DMS53 treated with DMSO at 0.1 percent for 48 hours (cell line): ENCODE measurements around the gene NMD3.

ENCODE experiments used
- DNase-seq: peaks from one replicate; lab custom pipeline; 2025; ENCODE audit not compliant: unreplicated experiment; lab: John Stamatoyannopoulos, UW

Gene NMD3

DNA sequence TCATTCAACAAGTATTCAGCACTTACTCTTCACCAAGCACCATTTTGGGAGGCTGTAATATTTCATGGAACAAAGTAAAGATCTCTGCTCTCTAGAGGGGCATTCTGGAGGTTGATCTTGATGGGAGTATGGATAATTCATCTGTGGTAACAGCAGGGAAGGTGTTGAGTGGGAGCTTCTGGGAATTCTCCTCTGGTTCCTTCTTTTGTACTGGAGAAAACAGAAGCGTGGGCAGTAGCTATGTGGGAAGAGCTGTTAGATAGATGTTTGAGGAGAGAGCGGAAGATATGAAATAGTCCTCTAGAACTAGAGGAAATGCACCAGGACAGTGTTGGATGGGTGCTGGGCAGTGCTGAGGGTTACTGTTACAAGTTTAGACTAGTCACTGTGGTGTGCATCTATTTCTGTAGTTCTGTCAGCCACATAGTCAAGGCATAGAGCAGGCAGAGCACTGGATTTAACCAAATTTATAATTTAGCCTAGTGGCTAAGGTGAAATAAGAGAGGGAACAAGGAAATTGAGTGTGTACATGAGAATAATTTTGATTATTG lies 9.6 kb downstream of the NMD3 start:
- no peak for DNase-seq

DNA sequence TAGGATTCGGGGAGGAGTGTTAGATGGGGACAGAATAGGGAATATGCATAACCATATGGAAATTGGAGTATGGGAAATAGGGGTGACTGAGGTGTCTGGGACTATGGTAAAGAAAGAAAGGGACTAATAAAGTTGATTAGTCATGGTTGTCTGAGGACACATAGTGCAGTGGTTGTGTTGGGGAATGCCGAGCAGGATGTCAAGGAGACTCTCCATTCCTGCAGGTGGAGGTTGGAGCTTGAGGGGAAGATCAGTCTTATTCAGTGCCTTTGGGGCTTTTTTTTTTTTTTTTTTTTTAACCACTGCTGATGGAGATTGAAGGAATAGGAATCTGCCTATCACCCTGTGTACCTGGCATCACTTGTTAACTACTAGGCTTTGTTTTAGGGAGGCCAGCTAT lies 10.8 kb downstream of the NMD3 start:
- DNase-seq, result no peak

DNA sequence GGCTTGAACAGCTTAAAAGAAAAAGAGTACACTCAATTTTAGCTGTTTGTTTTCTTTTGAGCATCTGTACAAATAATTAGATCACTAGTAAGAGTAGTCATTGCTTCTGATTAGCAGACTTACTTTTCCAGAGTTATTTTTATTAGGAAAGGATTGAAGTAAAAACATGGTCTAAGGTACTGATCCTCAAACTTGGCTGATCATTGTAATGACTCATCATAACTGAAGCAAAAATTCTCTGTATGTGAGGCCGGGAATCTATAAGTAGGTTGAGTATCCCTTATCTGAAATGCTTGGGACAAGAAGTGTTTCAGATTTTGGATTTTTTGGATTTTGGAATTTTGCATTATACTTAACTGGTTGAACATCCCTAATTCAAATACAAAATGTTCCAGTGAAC lies 12.4 kb downstream of the NMD3 start:
- no peak for DNase-seq

DNA sequence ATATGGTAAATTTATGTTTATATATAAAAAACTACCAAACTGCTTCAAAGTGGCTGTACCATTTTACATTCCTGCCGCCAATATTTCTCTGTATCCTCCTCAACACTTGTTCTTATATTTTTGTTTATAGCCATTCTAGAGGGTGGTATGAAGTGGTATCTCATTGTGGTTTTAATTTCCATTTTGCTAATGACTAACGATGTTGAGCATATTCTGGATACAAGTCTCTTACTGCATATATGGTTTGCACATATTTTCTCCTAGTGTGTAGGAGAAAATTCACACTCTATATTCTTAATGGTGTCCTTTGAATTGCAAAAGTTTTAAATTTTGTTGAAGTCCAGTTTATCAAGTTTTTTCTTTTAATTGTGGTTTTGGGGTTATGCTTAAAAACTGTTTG lies 15.1 kb downstream of the NMD3 start:
- DNase-seq, result no peak

DNA sequence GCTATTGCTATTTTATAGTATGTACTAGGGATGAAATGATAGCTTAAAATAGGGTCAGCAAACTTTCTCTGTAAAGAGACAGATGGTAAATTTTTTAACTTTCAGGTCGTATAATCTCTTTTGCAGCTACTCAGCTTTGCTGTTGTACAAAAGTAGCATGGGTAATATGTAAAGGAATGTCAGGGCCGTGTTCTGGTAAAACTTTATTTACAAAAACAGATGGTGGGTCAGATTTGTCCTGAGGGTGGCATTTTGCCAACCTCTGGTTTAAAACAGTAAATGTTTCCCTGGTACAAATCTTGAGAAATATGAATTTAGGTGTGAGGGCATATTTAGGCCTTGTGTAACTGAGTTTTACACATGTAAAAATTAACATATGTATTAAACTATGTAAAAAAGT lies 18.6 kb downstream of the NMD3 start:
- no peak for DNase-seq

DNA sequence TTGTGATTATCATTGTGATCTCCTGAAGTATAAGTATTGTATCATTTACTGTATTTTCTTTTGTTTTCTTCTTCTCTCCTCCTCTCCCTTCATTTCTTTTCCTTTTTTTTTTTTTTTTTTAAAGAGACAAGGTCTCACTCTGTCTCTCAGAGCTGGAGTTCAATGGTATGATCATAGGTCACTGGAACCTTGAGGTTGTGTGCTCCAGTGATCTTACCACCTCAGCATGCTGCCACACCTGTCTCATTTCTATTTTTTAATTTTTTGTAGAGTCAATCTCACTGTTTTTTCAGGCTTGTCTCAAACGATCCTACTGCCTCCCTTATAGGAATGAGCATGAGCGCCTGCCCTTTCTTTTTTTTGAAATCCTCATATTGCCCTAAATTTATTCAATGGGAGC lies 23.4 kb downstream of the NMD3 start:
- no peak for DNase-seq

DNA sequence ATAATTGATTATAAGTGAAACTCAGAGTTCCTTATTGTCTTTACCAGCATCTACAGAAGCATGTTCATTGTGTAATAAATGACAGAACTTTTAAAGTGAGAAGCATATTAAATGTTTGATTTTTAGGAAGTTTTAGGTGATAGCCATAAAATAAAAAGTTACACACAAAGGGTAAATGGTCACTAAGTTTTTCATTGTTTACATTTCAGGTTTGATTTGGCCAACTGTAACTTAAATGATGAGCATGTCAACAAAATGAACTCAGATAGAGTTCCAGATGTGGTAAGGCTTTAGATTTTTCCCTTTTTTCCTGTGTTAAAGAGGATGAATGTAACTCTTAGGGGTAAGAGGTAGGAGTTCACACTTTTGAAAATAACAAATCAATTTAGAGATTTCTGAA lies 25.9 kb downstream of the NMD3 start:
- DNase-seq, result no peak

DNA sequence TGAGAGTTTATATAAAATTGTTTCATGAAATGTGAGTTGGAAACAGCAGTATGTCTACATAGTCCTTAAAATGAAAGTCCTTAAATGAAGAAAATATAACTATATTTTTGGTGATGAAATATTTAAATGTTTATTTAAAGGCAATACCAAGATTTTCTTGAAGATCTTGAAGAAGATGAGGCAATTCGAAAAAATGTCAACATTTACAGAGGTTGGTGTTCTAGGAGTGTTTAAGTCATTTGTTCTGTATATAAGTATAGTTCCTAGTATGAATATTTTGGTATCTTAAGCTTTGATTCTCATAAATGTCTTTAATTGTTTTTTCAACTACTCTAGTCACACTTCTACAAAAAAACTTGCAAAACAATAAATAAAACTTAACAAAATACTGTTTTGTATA lies 29.0 kb downstream of the NMD3 start:
- no peak for DNase-seq

DNA sequence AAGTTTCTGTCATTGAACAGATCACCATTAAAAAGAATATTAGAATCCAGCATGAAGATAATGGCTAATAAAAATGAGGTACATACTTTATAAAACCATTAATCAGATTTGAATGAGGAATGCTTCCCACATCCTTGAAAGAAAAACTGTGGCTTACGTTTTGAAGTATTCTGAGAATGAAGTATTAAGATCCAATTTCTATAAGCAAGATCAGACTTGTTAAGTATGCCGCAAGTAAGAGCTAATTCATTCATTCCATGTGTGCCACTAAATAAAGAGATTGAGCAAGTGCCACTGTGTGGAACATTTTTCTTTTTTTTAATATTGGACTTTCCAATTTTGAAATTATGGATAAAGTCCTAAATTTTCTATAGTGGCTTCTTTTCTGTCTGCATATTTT lies 30.6 kb downstream of the NMD3 start:
- DNase-seq, result no peak

DNA sequence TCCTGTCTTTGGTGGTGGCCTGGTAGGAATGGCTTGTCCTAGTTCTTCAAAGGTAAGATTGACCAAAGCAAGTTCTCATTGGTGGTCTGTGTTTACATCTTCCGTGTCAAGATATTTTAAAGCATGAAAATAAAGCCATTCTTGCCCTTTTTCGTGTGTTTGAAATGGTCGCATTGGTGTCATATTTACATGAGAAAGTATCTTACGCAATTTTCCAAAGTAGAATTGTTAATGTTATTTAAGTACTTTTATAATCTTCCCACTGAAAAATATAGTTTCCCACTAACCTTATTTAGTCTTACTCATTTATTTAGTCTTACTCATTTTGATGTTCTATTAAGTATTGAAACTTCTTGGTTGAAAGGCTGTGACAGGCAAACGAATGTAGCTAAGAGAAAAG lies 31.0 kb downstream of the NMD3 start:
- no peak for DNase-seq

DNA sequence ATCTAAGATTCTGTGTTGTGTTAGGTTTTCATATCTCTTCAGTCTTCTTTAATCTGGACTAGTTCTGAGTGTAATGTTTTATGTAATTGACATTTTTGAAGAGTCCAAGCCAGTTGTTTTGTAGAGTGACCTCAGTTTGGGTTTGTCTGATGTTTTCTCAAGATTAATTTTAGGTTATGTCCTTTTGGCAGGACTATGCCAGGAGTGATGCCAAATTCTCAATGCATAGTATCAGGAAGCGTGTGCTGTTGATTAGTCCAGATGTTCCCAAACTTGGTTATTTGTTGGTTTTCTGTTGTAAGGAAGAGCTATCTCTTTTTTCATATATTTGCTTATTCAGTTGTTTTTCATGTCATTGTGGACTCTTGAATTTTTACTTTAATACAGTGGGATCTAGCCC lies 32.6 kb downstream of the NMD3 start:
- no peak for DNase-seq

DNA sequence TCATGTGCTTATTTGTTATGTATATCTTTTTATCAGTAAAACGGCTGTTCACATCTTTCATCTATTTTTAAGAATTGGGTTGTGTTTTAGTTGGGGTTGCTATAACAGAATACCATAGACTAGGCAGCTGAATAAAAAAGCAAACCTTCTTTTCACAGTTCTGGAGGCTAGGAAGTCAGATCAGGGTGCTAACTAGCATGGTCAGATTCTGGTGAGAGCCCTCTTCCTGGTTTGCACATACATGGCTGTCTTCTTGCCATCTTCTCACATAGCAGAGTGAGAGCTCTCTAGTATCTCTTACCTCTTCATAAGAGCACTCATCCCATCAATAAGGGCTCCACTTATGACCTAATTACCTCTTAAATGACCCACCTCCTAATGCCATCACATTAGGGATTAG lies 33.8 kb downstream of the NMD3 start:
- no peak for DNase-seq

DNA sequence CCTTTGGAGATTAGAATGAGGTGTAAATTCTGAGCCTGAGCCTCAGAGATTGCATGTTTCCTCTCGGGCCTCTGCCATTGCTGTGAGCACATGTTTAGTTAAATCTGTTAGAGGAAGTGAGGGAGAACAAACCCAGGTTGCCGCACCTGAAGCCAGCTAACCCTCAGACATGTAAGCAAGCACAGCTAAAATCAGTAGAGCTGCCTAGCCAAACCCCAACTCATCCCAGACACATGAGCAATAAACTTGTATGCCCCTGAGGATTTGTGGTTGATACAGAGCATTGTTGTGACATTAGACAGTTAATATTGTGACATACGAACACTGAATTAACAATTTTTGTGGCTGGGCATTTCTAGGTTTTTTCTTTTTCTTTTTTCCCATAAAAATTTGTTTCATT lies 41.9 kb downstream of the NMD3 start:
- no peak for DNase-seq

DNA sequence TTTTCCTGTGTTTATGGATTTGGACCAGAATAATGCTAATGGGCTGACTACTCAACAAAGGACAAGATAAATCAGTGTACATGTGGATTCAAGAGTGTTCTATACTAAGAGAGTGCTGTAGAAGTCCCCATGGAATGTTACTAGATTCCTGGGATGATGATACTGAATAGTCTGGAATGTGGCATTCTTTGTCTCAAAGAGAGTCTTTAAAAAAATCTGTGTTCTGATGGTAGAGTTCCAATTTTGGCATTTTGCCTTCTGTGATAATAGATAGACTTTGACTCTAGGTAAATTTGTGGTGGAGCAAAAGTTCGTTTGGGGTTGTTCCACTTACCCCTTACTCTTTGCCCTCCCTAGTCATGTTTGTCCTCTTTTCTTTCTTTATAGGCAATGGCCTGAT lies 43.7 kb downstream of the NMD3 start:
- no peak for DNase-seq

DNA sequence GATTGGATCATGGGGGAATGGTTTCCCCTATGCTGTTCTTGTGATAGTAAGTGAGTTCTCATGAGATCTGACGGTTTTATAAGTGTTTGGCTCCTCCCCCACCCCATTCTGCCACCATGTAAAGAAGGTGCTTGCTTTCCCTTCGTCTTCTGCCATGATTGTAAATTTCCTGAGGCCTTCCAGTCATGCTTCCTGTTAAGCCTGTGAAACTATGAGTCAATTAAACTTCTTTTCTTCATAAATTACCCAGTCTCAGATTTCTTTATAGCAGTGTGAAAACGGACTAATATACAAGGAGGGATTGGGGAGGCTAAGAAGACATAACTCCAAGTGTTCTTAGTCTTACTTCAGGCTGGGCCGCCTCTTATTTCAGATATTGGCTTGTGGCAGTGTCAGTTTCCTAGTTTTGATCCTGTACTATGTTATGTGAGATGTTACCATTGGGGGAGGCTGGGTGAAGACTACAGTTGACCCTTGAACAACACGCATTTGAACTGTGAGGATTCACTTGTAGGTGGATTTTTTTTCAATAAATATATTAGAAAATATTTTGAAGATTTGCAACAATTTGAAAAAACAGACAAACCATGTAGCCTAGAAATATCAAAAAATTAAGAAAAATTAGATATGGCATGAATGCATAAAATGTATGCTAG lies 44.9 kb downstream of the NMD3 start:
- DNase-seq, result no peak

DNA sequence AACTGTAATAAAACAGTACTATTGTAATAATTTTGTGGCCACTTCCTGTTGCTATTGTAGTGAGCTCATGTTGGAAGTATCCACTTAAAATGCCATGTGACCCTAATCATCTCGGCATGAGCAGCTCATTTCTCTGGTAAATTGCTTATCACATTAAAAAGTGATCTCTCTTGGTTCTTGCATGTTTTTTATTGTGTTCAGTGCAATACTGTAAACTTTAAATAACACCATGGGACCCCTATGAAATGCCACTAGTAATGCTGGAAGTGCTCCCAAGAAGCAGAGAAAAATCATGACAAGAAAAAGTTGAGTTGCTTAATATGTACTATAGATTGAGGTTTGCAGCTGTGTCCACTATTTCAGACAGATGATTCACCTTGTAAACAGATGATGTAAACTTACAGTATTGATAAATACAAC lies 45.6 kb downstream of the NMD3 start:
- DNase-seq, result peak; percentile 79

DNA sequence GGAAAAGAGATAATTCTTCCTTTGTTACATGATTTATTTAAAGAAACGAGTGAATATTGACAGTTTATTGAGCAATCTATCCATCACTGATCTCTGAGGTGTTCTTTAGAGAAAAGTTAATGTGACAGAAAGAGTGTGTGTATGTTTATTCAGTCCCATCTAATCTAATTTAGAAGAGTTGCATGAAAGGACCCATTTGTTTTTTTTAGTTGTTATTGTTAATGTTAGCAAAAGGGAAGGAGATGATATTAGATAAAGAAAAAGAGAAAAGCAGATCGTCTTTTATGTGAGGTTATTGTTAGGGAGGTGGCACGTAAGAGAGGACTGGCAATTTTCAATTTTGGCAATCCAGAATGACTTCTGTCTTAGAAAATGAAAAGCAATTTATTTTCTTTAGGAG lies 46.5 kb downstream of the NMD3 start:
- DNase-seq, result no peak

DNA sequence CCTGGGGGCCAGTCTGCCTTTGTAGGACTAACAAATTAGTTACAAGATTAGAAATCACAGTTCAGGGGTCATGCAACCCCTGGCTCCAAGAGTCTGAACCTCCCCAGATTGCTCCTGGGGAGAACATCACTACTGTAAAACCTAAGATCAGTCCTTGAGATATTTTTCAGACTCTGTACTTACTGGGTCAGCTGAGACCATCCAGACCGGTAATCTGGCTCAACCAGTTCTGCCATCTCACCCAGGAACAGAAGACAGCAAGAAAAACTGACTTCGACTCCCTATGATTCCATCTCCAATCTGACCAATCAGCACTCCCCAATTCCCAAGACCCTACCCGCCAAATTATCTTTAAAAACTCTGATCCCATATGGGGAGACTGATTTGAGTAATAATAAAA lies 47.5 kb downstream of the NMD3 start:
- peak; percentile 29 for DNase-seq

DNA sequence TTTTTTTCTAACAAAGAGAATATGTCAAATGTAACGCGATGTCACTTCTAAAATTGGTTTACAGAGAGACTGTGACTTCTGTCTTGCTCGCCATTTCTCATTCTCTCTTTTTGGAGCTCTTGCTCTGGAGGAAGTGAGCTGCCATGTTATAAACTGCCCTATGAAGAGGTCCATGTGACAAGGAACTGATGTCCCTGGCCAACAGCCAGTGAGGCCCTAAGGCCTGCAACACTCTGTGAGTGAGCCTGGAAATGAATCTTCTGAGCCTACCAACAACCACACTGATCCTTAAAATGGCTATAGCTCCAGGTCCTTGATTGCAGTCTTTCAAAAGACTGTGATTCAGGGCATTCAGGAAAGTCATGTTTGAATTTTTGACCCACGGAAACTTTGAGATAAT lies 49.9 kb downstream of the NMD3 start:
- no peak for DNase-seq

DNA sequence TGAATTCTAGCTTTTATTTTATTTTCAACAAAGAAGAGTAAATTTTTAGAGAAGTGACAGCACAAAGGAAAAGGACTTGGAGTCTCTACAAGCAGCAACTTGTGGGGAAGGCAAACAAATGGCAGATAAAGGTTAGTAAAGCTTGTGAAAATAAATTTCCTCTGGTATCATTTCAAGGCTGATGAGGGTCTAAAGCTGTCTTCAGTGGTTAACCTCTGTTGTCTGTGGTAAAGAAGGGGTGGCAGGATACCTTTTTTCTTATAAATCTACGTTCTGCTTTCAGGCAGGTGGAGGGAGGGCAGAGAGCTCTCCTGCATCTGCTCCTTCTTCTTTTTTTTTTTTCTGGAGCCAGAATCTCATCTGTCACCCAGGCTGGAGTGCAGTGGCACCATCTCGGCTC lies 50.5 kb downstream of the NMD3 start:
- DNase-seq, result no peak

DNA sequence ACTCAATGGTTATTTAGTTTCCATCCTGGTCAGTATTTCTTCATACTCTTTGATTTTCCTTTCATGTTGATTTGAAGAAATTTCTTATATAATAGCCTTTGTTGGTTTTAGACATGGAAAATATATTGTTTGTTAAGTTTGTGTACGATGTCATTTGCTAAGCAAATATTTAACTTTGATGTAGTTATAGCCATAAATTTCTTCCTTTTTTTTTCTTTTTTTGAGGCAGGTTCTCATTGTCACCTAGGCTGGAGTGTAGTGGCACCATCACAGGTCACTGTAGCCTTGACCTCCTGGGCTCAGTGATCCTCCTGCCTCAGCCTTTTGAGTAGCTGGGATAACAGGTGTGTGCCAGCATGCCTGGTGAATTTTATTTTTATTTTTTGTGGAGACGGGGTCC lies 51.4 kb downstream of the NMD3 start:
- DNase-seq, result no peak

DNA sequence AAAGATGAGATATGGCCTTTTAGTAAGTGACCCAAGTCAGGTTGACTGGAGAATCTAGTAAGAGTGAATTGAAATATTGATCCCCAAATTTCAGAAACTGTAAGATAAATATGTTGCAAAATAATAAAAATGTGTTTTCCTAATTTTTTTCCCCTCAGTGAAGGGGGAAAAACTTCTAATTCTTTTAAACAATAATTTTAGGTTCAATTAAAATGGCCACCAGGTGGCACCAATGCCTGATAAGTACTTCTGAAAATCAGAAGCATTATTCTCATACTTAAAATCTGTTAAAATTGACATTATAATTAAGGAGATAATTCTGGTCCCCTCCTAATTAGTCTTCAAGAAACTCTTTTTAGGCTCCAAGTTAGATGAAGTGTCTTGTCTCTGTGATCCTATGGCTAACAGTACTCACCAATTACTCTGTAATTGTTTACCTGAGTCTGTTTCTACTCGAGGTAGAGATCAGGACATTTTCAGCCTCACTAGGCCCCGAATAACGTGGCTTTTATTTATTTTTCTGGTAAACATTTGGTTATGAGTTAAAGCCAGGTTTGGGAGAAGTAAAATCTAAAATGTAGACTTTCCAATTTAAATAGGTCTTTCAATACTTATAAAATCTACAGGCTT lies 52.6 kb downstream of the NMD3 start:
- no peak for DNase-seq

DNA sequence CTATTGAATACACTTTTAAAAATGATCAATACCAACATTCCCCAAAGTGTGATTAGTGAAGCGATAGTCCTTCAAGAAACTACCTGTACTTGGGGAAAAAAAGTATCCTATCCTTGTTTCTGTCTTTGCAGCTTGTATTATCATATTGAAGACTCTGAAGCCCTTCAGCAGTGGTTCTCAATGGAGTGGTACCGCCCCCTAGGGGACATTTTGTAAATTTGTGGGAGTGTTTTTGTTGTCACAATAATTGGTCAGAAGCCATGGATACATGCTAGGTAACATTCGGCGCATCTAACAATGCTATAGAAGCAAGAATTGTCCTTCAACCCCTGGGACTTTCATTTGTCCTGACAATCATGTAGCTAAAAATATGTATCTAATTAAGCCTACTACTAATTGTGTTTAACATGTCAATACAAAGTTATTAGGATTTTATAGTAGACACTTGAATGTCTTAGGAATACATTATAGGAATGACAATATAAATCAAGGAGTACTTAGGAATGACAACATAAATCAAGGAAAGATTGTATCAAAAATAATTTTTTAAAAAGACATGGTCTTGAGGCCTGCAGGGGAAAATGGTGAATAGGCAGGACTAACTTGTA lies 53.7 kb downstream of the NMD3 start:
- peak; percentile 44 for DNase-seq
